K562 (cell line): ENCODE results near the gene ATP7B. TPM values are rescaled to one million over a fixed set of nuclear protein-coding genes. Genes with fewer than 3 reads are reported as not detected.

ENCODE experiments used
- ATAC-seq: fragments of 200-7000 bp; cut with Tn5 transposase; 3 replicates; pipeline ENCODE4 v1.9.1; 2020; ENCODE audit warnings: moderate library complexity
- BruUV-seq: library from RNA; stranded (reverse); fragments of 400-500 nt; replicated peaks from 2 replicates; lab custom pipeline; 2021; lab: Mats Ljungman, UMichigan
- CTCF ChIA-PET: fragments of 300-600 bp; formaldehyde crosslinking; extraction: SDS; loops from one replicate; lab custom pipeline; 2021; ENCODE audit warnings: low intra/inter-chr PET ratio; lab: Yijun Ruan, JAX
- POLR2A ChIA-PET: fragments of 300-600, 350-650 bp; sonication (Branson Sonifier 250); formaldehyde crosslinking; extraction: SDS; loops from one replicate; lab custom pipeline; 2021; ENCODE audit warnings: antibody characterized with exemption, inconsistent platforms; lab: Yijun Ruan, JAX
- DNase-seq, 4 experiments: peaks; one replicate each; pipeline versions ENCODE4 v3.0.0 to v3.0.0-alpha.2; 2011 to 2018; ENCODE audit warnings: low spot score in 3 of 4, mixed read lengths in 3 of 4; ENCODE audit errors: extremely low read depth in 1 of 4
- FAIRE-seq: peaks from 2 replicates; lab custom pipeline; 2011; peaks lifted over from hg19 to GRCh38; lab: Jason Lieb, UNC
- H2AFZ ChIP-seq: 2 replicates; pipeline ENCODE4 v1.6.0; 2011; ENCODE audit warnings: low read depth, low read length, control low read depth, inconsistent platforms
- H3K27ac ChIP-seq: fragments of 200-600 bp; 3 replicates; pipeline ENCODE4 v1.8.0; 2011; ENCODE audit warnings: low read depth, mild to moderate bottlenecking, control low read depth, inconsistent platforms, low read length, moderate library complexity, mixed read lengths; ENCODE audit errors: extremely low read depth
- H3K27me3 ChIP-seq, 2 experiments: fragments of 300-600 bp in 1 of 2; 2 replicates in 1 of 2; 3 replicates in 1 of 2; pipeline versions ENCODE4 v1.6.0 to v1.8.0; 2011; ENCODE audit warnings: inconsistent platforms in 2 of 2, low read length in 2 of 2, mild to moderate bottlenecking in 1 of 2, mixed read lengths in 1 of 2, moderate library complexity in 1 of 2; ENCODE audit not compliant: control insufficient read depth in 2 of 2, insufficient read depth in 2 of 2
- H3K36me3 ChIP-seq: fragments of 300-600 bp; 3 replicates; pipeline ENCODE4 v1.8.0; 2011; ENCODE audit warnings: mild to moderate bottlenecking, low read length, inconsistent platforms; ENCODE audit not compliant: control insufficient read depth, insufficient read depth
- H3K4me1 ChIP-seq, 2 experiments: fragments of 200-600 bp in 1 of 2; replicated peaks in 1 of 2; 2 replicates in 1 of 2; 3 replicates in 1 of 2; pipeline versions ENCODE4 v1.5.1 to v1.8.0; 2011; ENCODE audit warnings: inconsistent platforms in 2 of 2, low read length in 2 of 2, mild to moderate bottlenecking in 1 of 2, mixed read lengths in 1 of 2, moderate library complexity in 1 of 2; ENCODE audit not compliant: control insufficient read depth in 2 of 2, insufficient read depth in 2 of 2
- H3K4me2 ChIP-seq: 2 replicates; pipeline ENCODE4 v1.6.1; 2011; ENCODE audit warnings: low read length, control low read depth, inconsistent platforms, mixed read lengths; ENCODE audit not compliant: insufficient read depth
- H3K4me3 ChIP-seq: fragments of 200-600 bp; sonication (generic), shearing (Covaris generic); 2 replicates; pipeline ENCODE4 v1.5.1; 2016; ENCODE audit warnings: control low read depth, inconsistent platforms
- H3K79me2 ChIP-seq: fragments of 200-600 bp; 3 replicates; pipeline ENCODE4 v1.8.0; 2011; ENCODE audit warnings: low read length, inconsistent platforms; ENCODE audit not compliant: control insufficient read depth, insufficient read depth
- H3K9ac ChIP-seq, 2 experiments: 2 replicates each; pipeline versions ENCODE4 v1.6.0 to v1.6.1; 2011; ENCODE audit warnings: low read depth in 2 of 2, low read length in 2 of 2, control low read depth in 1 of 2, inconsistent platforms in 1 of 2, mild to moderate bottlenecking in 1 of 2, mixed read lengths in 1 of 2; ENCODE audit not compliant: insufficient read depth in 1 of 2
- H3K9me1 ChIP-seq: one replicate; pipeline ENCODE4 v1.6.0; 2011; ENCODE audit warnings: inconsistent platforms, mild to moderate bottlenecking, low read length, moderate library complexity; ENCODE audit not compliant: control insufficient read depth, insufficient read depth
- H3K9me3 ChIP-seq: replicated peaks from 2 replicates; pipeline ENCODE4 v1.5.1; 2011; ENCODE audit warnings: low read depth, low read length, inconsistent platforms; ENCODE audit not compliant: control insufficient read depth, insufficient read depth
- H4K20me1 ChIP-seq: replicated peaks from 2 replicates; pipeline ENCODE4 v1.6.1; 2011; ENCODE audit warnings: low read length, inconsistent platforms, mixed read lengths; ENCODE audit not compliant: control insufficient read depth, insufficient read depth
- ATF3 ChIP-seq, 2 experiments: fragments of 450-650 bp in 1 of 2; sonication (generic) in 1 of 2; formaldehyde crosslinking in 1 of 2; IDR thresholded peaks in 1 of 2; conservative IDR thresholded peaks in 1 of 2; 2 replicates each; pipeline versions ENCODE4 v1.6.1 to v1.8.1; 2016 to 2023; ENCODE audit warnings: mild to moderate bottlenecking in 2 of 2, moderate library complexity in 2 of 2, inconsistent platforms in 1 of 2, missing genetic modification reagents in 1 of 2
- IRF1 ChIP-seq: sonication (generic); formaldehyde crosslinking; IDR thresholded peaks from 2 replicates; pipeline ENCODE4 v1.8.0; 2022; ENCODE audit warnings: missing genetic modification reagents, mild to moderate bottlenecking, borderline replicate concordance
- RNF219 ChIP-seq: fragments of 250-450 bp; sonication (Bioruptor Pico); IDR thresholded peaks from 2 replicates; pipeline ENCODE4 v1.5.0; 2022; ENCODE audit warnings: mild to moderate bottlenecking
- SNIP1 ChIP-seq: fragments of 450-650 bp; IDR thresholded peaks from 2 replicates; pipeline ENCODE4 v1.7.1; 2017; ENCODE audit warnings: low read depth, mild to moderate bottlenecking
- TSC22D4 ChIP-seq: fragments of 450-650 bp; IDR thresholded peaks from 2 replicates; pipeline ENCODE4 v1.6.1; 2016; ENCODE audit warnings: missing genetic modification characterization, missing biosample characterization, control low read depth
- ZBTB7A ChIP-seq: IDR thresholded peaks from 2 replicates; pipeline ENCODE4 v1.6.1; 2011; ENCODE audit warnings: low read depth, mild to moderate bottlenecking, low read length, moderate library complexity, borderline replicate concordance; ENCODE audit not compliant: control insufficient read depth
- WGBS: fragments of 100-300 bp; shearing (Covaris generic); methylation state at CpG from one replicate; pipeline ENCODE4 v1.1.6; 2016; ENCODE audit warnings: low coverage, mixed read lengths; ENCODE audit not compliant: insufficient coverage; ENCODE audit errors: missing lambda C conversion rate; 5-methylcytosine and 5-hydroxymethylcytosine counted together
- in situ Hi-C: fragments of 300-500 bp; cut with MboI; formaldehyde crosslinking; loops from 4 replicates; pipeline ENCODE4 v1.15.0; 2018; ENCODE audit warnings: inconsistent platforms, mixed read lengths
- intact Hi-C: fragments of 100-400 bp; cut with micrococcal nuclease; formaldehyde crosslinking; loops from 2 replicates; pipeline ENCODE4 v1.14.2; 2022
- polyA plus RNA-seq, 8 experiments: library from polyadenylated mRNA; depleted of rRNA in 4 of 8; stranded (reverse) in 5 of 8; unstranded in 3 of 8; fragments of >200 nt; fragmentation: Nextera tagmentation in 2 of 8; fragmentation: Illumina TruSeq in 1 of 8; extraction: Ambion mirVana in 2 of 8; extraction: Trizol in 1 of 8; gene quantifications; 2 replicates each; pipeline versions ENCODE4 v1.2.1 to v1.2.3, GENCODE V29; 2011 to 2014; ENCODE audit warnings: inconsistent platforms in 1 of 8, missing spikeins in 1 of 8
- total RNA-seq, 7 experiments: library from RNA; depleted of rRNA in 6 of 7; stranded (reverse); fragments of >200 nt in 6 of 7; fragmentation: Illumina TruSeq in 2 of 7; extraction: Trizol in 2 of 7; gene quantifications; 2 replicates each; pipeline versions ENCODE4 v1.2.1 to v1.2.3, GENCODE V29; 2011 to 2021; ENCODE audit warnings: low replicate concordance in 1 of 7

Gene ATP7B
- total and polyA plus RNA-seq, 9 of the 15 experiments (the other 6 are each of a cell fraction or from before 2014, with no cell fraction given): 1.1 to 20.4 (median 8.5) TPM

- Histone ChIP-seq H4K20me1 (no peaks in the 10 kb centered on the region), H3K79me2 (peaks cover 93% of the 10 kb centered on the region)
- no peak for FAIRE-seq
- TF ChIP-seq IRF1 (no peak), TSC22D4 (tag) (no peak), ATF3 (IDR thresholded peaks at IDR 0.05) (0 out of 2 replicates have a peak, but pooled peaks have one; percentile 21), ATF3 (CRISPR knock-in tag; conservative IDR thresholded peaks at IDR 0.05) (no peak), ZBTB7A (no peak), RNF219 (CRISPR knock-in tag) (no peak), SNIP1 (no peak)
- TF ChIP-seq, all 486 proteins: peak for 1
- Histone ChIP-seq H3K27ac (peak overlapping the region; percentile 67), H3K27me3 (no peaks in the 10 kb centered on the region), H3K4me3 (no peak overlapping the region), H3K9me1 (no peaks in the 10 kb centered on the region), H3K9ac (peak overlapping the region in 1 of 2 experiments; percentile 60; a peak in 1 of 4 replicates), H3K4me1 (peaks cover 15 to 46% of the 10 kb centered on the region in 2 experiments), H3K9me3 (no peaks in the 10 kb centered on the region; the same call in 1 of the 2 replicates), H2AFZ (no peak overlapping the region), H3K36me3 (peaks cover 16% of the 10 kb centered on the region; the same call in 2 of the 3 replicates), H3K4me2 (peak overlapping the region; percentile 54)
- in situ Hi-C loops (no loop called here), intact Hi-C loops (no loop called here)
- POLR2A ChIA-PET: interaction anchor here (0.6 to 1.4 kb wide), 4 partner anchors 9 to 974 kb away, joined by 3 read pairs; no protein-coding TSS in a partner anchor
- BruUV-seq: no TSS peak
- 54% methylated on average over 5 of the region's 5 CpGs for WGBS
- DNase-seq (no peak), ATAC-seq (no peak)
- CTCF ChIA-PET: no interaction called here
Measured at GRCh38 chr13:51977625-51978024, 33.6 kb downstream of the ATP7B start.
